Upper lobe of left lung (tissue), 6 donors: ENCODE measurements around the gene CLASP1. TPM values are rescaled to one million over a fixed set of nuclear protein-coding genes. Genes with fewer than 3 reads are reported as not detected.
"Not testable (repeated sequence)": the region's sequence is repeated elsewhere in the genome, so short reads cannot be mapped to it uniquely, and the experiment has no call there.

ENCODE experiments used
- ATAC-seq, 2 donors: fragments of 200-7000 bp; cut with Tn5 transposase; one replicate each; pipeline ENCODE4 v1.9.1; 2022; ENCODE audit warnings: mild to moderate bottlenecking in 2 of 2, moderate library complexity in 2 of 2; ENCODE audit not compliant: low FRiP score in 2 of 2
- DNase-seq, 2 donors: peaks; one replicate each; pipeline ENCODE4 v3.0.0-alpha.2; 2019 to 2020
- H3K27ac ChIP-seq, 4 donors: fragments of 200-600 bp; sonication (generic); one replicate each; pipeline ENCODE4 v1.5.1; 2016 to 2019
- H3K27me3 ChIP-seq, 4 donors: fragments of 200-600 bp; sonication (generic); one replicate each; pipeline ENCODE4 v1.5.1; 2017 to 2019
- H3K36me3 ChIP-seq, 4 donors: fragments of 200-600 bp; sonication (generic); one replicate each; pipeline ENCODE4 v1.5.1; 2016 to 2019
- H3K4me1 ChIP-seq, 4 donors: fragments of 200-600 bp; sonication (generic); one replicate each; pipeline ENCODE4 v1.5.1; 2018 to 2019
- H3K4me3 ChIP-seq, 4 donors: fragments of 200-600 bp; sonication (generic); one replicate each; pipeline ENCODE4 v1.5.1; 2017 to 2019; ENCODE audit warnings: mild to moderate bottlenecking in 2 of 4, moderate library complexity in 1 of 4
- H3K9me3 ChIP-seq, 4 donors: fragments of 200-600 bp; sonication (generic); one replicate each; pipeline ENCODE4 v1.5.1; 2018 to 2019
- CTCF ChIP-seq, 6 experiments: fragments of 450-650 bp in 4 of 6; fragments of 200-600 bp in 2 of 6; sonication (generic) in 2 of 6; IDR thresholded peaks; one replicate each; pipeline ENCODE4 v1.5.1; 2016 to 2019; ENCODE audit warnings: antibody characterized with exemption in 6 of 6
- EP300 ChIP-seq, 4 donors: sonication (generic); formaldehyde crosslinking; IDR thresholded peaks; one replicate each; pipeline ENCODE4 v1.5.1; 2017; ENCODE audit warnings: antibody characterized with exemption in 4 of 4, control low read depth in 2 of 4
- POLR2A ChIP-seq, 4 donors: fragments of 450-650 bp; IDR thresholded peaks; one replicate each; pipeline ENCODE4 v1.5.1; 2016 to 2017; ENCODE audit warnings: antibody characterized with exemption in 4 of 4, mild to moderate bottlenecking in 2 of 4
- POLR2AphosphoS5 ChIP-seq, 2 donors: sonication (generic); formaldehyde crosslinking; IDR thresholded peaks; one replicate each; pipeline ENCODE4 v1.5.1; 2017; ENCODE audit warnings: antibody characterized with exemption in 2 of 2
- WGBS, 2 donors: methylation state at CpG; one replicate each; pipeline ENCODE4 v1.1.5; 2017 to 2018; 5-methylcytosine and 5-hydroxymethylcytosine counted together
- total RNA-seq, 6 donors: library from RNA; depleted of rRNA in 4 of 6; stranded (reverse); fragments of >200 nt in 4 of 6; gene quantifications; one replicate each; pipeline versions ENCODE4 v1.1.0 to v1.2.1, GENCODE V29; 2016 to 2021
- donor health status: DM: no; HTN: no; CAD: no; lungs with moderate emphysema.
- donor health status: DM: no; HTN: yes; CAD: no; lungs with severe emphysema.

The CLASP1 gene
- total RNA-seq, 6 donors from 2014 or later: 36.3 to 95.3 (median 46.8) TPM

- peaks cover 23 to 88% (median 67%) of the 10 kb centered on the region in 4 donors for H3K36me3 ChIP-seq
- no peak overlapping the region for H3K27ac ChIP-seq
- H3K9me3 ChIP-seq: no peaks in the 10 kb centered on the region
- 83 to 84% methylated on average over 3 of the region's 3 CpGs for WGBS, 2 donors
- TF ChIP-seq POLR2A (IDR thresholded peaks at IDR 0.05) (no peak), POLR2AphosphoS5 (IDR thresholded peaks at IDR 0.05) (no peak), CTCF (IDR thresholded peaks at IDR 0.05) (no peak), EP300 (IDR thresholded peaks at IDR 0.05) (no peak)
- no peak for ATAC-seq
- no peaks in the 10 kb centered on the region for H3K27me3 ChIP-seq
- DNase-seq: no peak
- H3K4me1 ChIP-seq: no peaks in the 10 kb centered on the region
- no peak overlapping the region for H3K4me3 ChIP-seq
These were observed 303.4 kb downstream of the CLASP1 start for GRCh38 chr2:121345887-121346286.

GRCh38 chr2:121345101-121345500 lies 304.2 kb downstream of the CLASP1 start:
- no peak for DNase-seq
- Histone ChIP-seq H3K4me1 (no peaks in the 10 kb centered on the region), H3K9me3 (no peaks in the 10 kb centered on the region), H3K36me3 (peaks cover 23 to 88% (median 68%) of the 10 kb centered on the region in 4 donors), H3K4me3 (no peak overlapping the region), H3K27ac (no peak overlapping the region), H3K27me3 (no peaks in the 10 kb centered on the region)
- 97% methylated on average over 6 of the region's 6 CpGs for WGBS, 2 donors
- TF ChIP-seq EP300 (IDR thresholded peaks at IDR 0.05) (no peak), POLR2A (IDR thresholded peaks at IDR 0.05) (no peak), CTCF (IDR thresholded peaks at IDR 0.05) (no peak), POLR2AphosphoS5 (IDR thresholded peaks at IDR 0.05) (no peak)
- ATAC-seq: no peak

GRCh38 chr2:121343828-121344399 lies 305.3 kb downstream of the CLASP1 start:
- H3K27ac ChIP-seq, H3K4me1 ChIP-seq, ATAC-seq, H3K27me3 ChIP-seq, DNase-seq, H3K9me3 ChIP-seq, H3K4me3 ChIP-seq: not testable (repeated sequence)
- 92 to 94% methylated on average over 12 of the region's 12 CpGs for WGBS, 2 donors
- peaks cover 23 to 85% (median 68%) of the 10 kb centered on the region in 4 donors for H3K36me3 ChIP-seq

- H3K27ac ChIP-seq: no peak overlapping the region
- H3K4me1 ChIP-seq: no peaks in the 10 kb centered on the region
- H3K9me3 ChIP-seq: no peaks in the 10 kb centered on the region
- ATAC-seq: no peak
- no peak for TF ChIP-seq POLR2AphosphoS5 (IDR thresholded peaks at IDR 0.05)
- no peak for TF ChIP-seq POLR2A (IDR thresholded peaks at IDR 0.05)
- TF ChIP-seq CTCF (IDR thresholded peaks at IDR 0.05): no peak
- no peak for TF ChIP-seq EP300 (IDR thresholded peaks at IDR 0.05)
- DNase-seq: no peak
- H3K27me3 ChIP-seq: no peaks in the 10 kb centered on the region
- 53 to 78% methylated on average over 2 of the region's 2 CpGs for WGBS, 2 donors
- H3K36me3 ChIP-seq: peaks cover 16 to 84% (median 66%) of the 10 kb centered on the region in 4 donors
- no peak overlapping the region for H3K4me3 ChIP-seq
These were observed 306.1 kb downstream of the CLASP1 start for GRCh38 chr2:121343191-121343590.

GRCh38 chr2:121342751-121343150 lies 306.5 kb downstream of the CLASP1 start:
- peaks cover 11 to 84% (median 63%) of the 10 kb centered on the region in 4 donors for H3K36me3 ChIP-seq
- WGBS, 2 donors: 76 to 88% methylated on average over 5 of the region's 5 CpGs
- H3K4me3 ChIP-seq: no peak overlapping the region
- H3K27ac ChIP-seq: no peak overlapping the region
- ATAC-seq (no peak), DNase-seq (peak in 1 of 2 donors; percentile 31)
- no peak for TF ChIP-seq POLR2AphosphoS5 (IDR thresholded peaks at IDR 0.05)
- no peak for TF ChIP-seq EP300 (IDR thresholded peaks at IDR 0.05)
- TF ChIP-seq POLR2A (IDR thresholded peaks at IDR 0.05): no peak
- no peak for TF ChIP-seq CTCF (IDR thresholded peaks at IDR 0.05)
- H3K9me3 ChIP-seq: no peaks in the 10 kb centered on the region
- H3K27me3 ChIP-seq: no peaks in the 10 kb centered on the region
- no peaks in the 10 kb centered on the region for H3K4me1 ChIP-seq
